ENCODE measurements around the gene LRRK1.
A peak's percentile ranks its signal among the peaks of the same experiment; 100 is the strongest.

LRRK1 gene

GRCh38 chr15:101064795-101065569 lies 145.8 kb downstream of the LRRK1 start:
- H2AFZ ChIP-seq (ENCODE audit: low read length): no peak overlapping the region
- peak overlapping the region; percentile 13 for H2AK5ac ChIP-seq (ENCODE audit: low read depth, low read length)
- H3K4me1 ChIP-seq (ENCODE audit: control insufficient read depth in 2 of 2, insufficient read depth in 1 of 2, low read depth in 1 of 2, low read length in 2 of 2): peaks cover 33 to 42% of the 10 kb centered on the region in 2 donors
- H3K36me3 ChIP-seq (replicated peaks in 1 of 2; ENCODE audit: control insufficient read depth in 2 of 2, insufficient read depth in 2 of 2, low read length in 2 of 2): no peaks in the 10 kb centered on the region
- no peaks in the 10 kb centered on the region for H3K27me3 ChIP-seq (ENCODE audit: control insufficient read depth in 3 of 3, insufficient read depth in 3 of 3, low read depth in 1 of 3, low read length in 3 of 3)
- H2BK5ac ChIP-seq (ENCODE audit: low read length): no peak overlapping the region
- H4K8ac ChIP-seq (ENCODE audit: low read depth, low read length): no peak overlapping the region
- peak overlapping the region; percentile 67 for H4K91ac ChIP-seq (ENCODE audit: low read depth, low read length, poor library complexity)
- peak overlapping the region; percentile 24 for H2BK12ac ChIP-seq (ENCODE audit: low read length)
- H3K4me3 ChIP-seq (ENCODE audit: low read length in 2 of 2): no peak overlapping the region
- WGBS, 2 donors (ENCODE audit: extremely low coverage in 2 of 2, insufficient read length in 2 of 2, insufficient replicate concordance in 1 of 2): no CpG with 5 or more reads among the region's 19 CpGs
- H3K14ac ChIP-seq (ENCODE audit: low read length): peak overlapping the region; percentile 85
- H3K23ac ChIP-seq (ENCODE audit: low read depth, low read length, poor library complexity): peak overlapping the region; percentile 20
- no peak overlapping the region for H3K4ac ChIP-seq (ENCODE audit: low read length)
- no peak for DNase-seq (ENCODE audit: low spot score)
- H3K4me2 ChIP-seq (ENCODE audit: insufficient read depth, low read length, poor library complexity, severe bottlenecking): no peak overlapping the region
- H3K9me3 ChIP-seq (replicated peaks in 1 of 2; ENCODE audit: control insufficient read depth in 2 of 2, insufficient read depth in 1 of 2, low read depth in 1 of 2, low read length in 2 of 2): no peaks in the 10 kb centered on the region
- peak overlapping the region; percentile 38 for H3K9ac ChIP-seq (ENCODE audit: low read depth, low read length, poor library complexity)
- no peaks in the 10 kb centered on the region for H3K79me1 ChIP-seq (ENCODE audit: low read depth, low read length)
- no peak overlapping the region for H3K27ac ChIP-seq (replicated peaks; ENCODE audit: low read length)
- no peak overlapping the region for H2BK120ac ChIP-seq (ENCODE audit: low read depth, low read length)
- peak overlapping the region; percentile 77 for H3K18ac ChIP-seq (ENCODE audit: low read length)
- peak overlapping the region; percentile 44 for H2BK15ac ChIP-seq (ENCODE audit: low read length)

- Histone ChIP-seq H3K4me3 (ENCODE audit: low read length in 2 of 2) (no peak overlapping the region), H3K18ac (ENCODE audit: low read length) (peak overlapping the region; percentile 62), H3K4me2 (ENCODE audit: insufficient read depth, low read length, poor library complexity, severe bottlenecking) (no peak overlapping the region), H3K36me3 (replicated peaks in 1 of 2; ENCODE audit: control insufficient read depth in 2 of 2, insufficient read depth in 2 of 2, low read length in 2 of 2) (no peaks in the 10 kb centered on the region), H2BK5ac (ENCODE audit: low read length) (no peak overlapping the region), H3K9me3 (replicated peaks in 1 of 2; ENCODE audit: control insufficient read depth in 2 of 2, insufficient read depth in 1 of 2, low read depth in 1 of 2, low read length in 2 of 2) (no peaks in the 10 kb centered on the region), H4K8ac (ENCODE audit: low read depth, low read length) (no peak overlapping the region), H3K23ac (ENCODE audit: low read depth, low read length, poor library complexity) (no peak overlapping the region), H3K27me3 (ENCODE audit: control insufficient read depth in 3 of 3, insufficient read depth in 3 of 3, low read depth in 1 of 3, low read length in 3 of 3) (no peaks in the 10 kb centered on the region), H3K4ac (ENCODE audit: low read length) (no peak overlapping the region), H2AFZ (ENCODE audit: low read length) (no peak overlapping the region), H3K79me1 (ENCODE audit: low read depth, low read length) (no peaks in the 10 kb centered on the region), H3K27ac (replicated peaks; ENCODE audit: low read length) (no peak overlapping the region), H4K91ac (ENCODE audit: low read depth, low read length, poor library complexity) (peak overlapping the region; percentile 67), H3K9ac (ENCODE audit: low read depth, low read length, poor library complexity) (peak overlapping the region; percentile 21), H2BK15ac (ENCODE audit: low read length) (peak overlapping the region; percentile 44), H2AK5ac (ENCODE audit: low read depth, low read length) (peak overlapping the region; percentile 13), H2BK120ac (ENCODE audit: low read depth, low read length) (peak overlapping the region; percentile 56), H3K4me1 (ENCODE audit: control insufficient read depth in 2 of 2, insufficient read depth in 1 of 2, low read depth in 1 of 2, low read length in 2 of 2) (peaks cover 39 to 47% of the 10 kb centered on the region in 2 donors), H2BK12ac (ENCODE audit: low read length) (no peak overlapping the region), H3K14ac (ENCODE audit: low read length) (peak overlapping the region; percentile 85)
- DNase-seq (ENCODE audit: low spot score): no peak
- no CpG with 5 or more reads among the region's 28 CpGs for WGBS, 2 donors (ENCODE audit: extremely low coverage in 2 of 2, insufficient read length in 2 of 2, insufficient replicate concordance in 1 of 2)
Measured at GRCh38 chr15:101065570-101066221, 146.5 kb downstream of the LRRK1 start.

DNA sequence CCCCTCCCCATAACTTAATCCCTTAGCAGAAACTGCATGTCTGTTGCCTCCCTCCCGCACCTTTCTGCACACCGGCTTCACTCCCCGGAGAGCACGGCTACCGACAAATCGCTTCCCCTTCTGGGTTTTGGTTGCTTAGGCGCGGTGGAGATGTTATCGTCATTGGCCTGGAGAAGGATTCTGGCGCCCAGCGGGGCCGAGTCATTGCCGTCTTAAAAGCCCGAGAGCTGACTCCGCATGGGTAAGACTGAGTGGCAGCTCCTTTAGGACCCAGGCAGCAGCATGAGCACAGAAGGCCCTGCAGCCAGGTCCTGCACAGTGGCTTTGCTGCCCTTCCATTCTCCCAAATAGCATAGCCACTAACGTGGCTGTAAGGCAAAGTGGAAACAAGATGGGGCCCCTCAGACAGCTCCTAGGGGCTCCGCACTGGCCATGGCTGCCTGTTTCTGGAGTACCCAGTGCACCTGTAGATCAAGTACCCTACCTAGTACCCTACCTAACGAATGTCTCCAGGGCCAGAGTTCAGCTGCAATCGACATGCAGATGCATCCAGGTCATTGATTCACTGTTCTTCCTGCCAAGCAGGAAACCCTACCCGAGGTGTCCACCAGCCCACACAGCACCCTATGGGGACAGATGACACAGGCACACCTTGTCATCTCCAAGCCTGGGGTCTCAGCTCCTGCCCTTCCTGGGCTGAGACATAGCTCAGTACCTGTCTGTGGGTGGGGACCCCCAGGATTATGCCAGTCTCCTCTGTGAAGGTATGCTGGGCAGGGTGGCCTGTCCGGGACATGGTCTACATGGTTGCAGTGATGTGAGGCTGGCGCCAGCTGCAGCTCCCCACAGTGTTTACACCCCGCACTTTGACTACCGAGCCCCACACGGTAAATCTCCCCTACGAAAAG lies 147.6 kb downstream of the LRRK1 start:
- no peak overlapping the region for H2BK12ac ChIP-seq (ENCODE audit: low read length)
- no peak overlapping the region for H3K27ac ChIP-seq (replicated peaks; ENCODE audit: low read length)
- peak overlapping the region; percentile 33 for H4K91ac ChIP-seq (ENCODE audit: low read depth, low read length, poor library complexity)
- H3K79me1 ChIP-seq (ENCODE audit: low read depth, low read length): no peaks in the 10 kb centered on the region
- peak overlapping the region; percentile 58 for H2AK5ac ChIP-seq (ENCODE audit: low read depth, low read length)
- peak overlapping the region; percentile 46 for H3K18ac ChIP-seq (ENCODE audit: low read length)
- H4K8ac ChIP-seq (ENCODE audit: low read depth, low read length): peak overlapping the region; percentile 68
- no peak overlapping the region for H3K4me2 ChIP-seq (ENCODE audit: insufficient read depth, low read length, poor library complexity, severe bottlenecking)
- no CpG with 5 or more reads among the region's 26 CpGs for WGBS, 2 donors (ENCODE audit: extremely low coverage in 2 of 2, insufficient read length in 2 of 2, insufficient replicate concordance in 1 of 2)
- no peak overlapping the region for H3K14ac ChIP-seq (ENCODE audit: low read length)
- peak overlapping the region; percentile 61 for H2BK15ac ChIP-seq (ENCODE audit: low read length)
- H3K9ac ChIP-seq (ENCODE audit: low read depth, low read length, poor library complexity): peak overlapping the region; percentile 1
- no peaks in the 10 kb centered on the region for H3K36me3 ChIP-seq (replicated peaks in 1 of 2; ENCODE audit: control insufficient read depth in 2 of 2, insufficient read depth in 2 of 2, low read length in 2 of 2)
- DNase-seq (ENCODE audit: low spot score): no peak
- H2BK5ac ChIP-seq (ENCODE audit: low read length): no peak overlapping the region
- H3K23ac ChIP-seq (ENCODE audit: low read depth, low read length, poor library complexity): no peak overlapping the region
- H3K4me3 ChIP-seq (ENCODE audit: low read length in 2 of 2): no peak overlapping the region
- no peaks in the 10 kb centered on the region for H3K9me3 ChIP-seq (replicated peaks in 1 of 2; ENCODE audit: control insufficient read depth in 2 of 2, insufficient read depth in 1 of 2, low read depth in 1 of 2, low read length in 2 of 2)
- no peak overlapping the region for H3K4ac ChIP-seq (ENCODE audit: low read length)
- H3K27me3 ChIP-seq (ENCODE audit: control insufficient read depth in 3 of 3, insufficient read depth in 3 of 3, low read depth in 1 of 3, low read length in 3 of 3): no peaks in the 10 kb centered on the region
- peak overlapping the region; percentile 56 for H2BK120ac ChIP-seq (ENCODE audit: low read depth, low read length)
- H2AFZ ChIP-seq (ENCODE audit: low read length): no peak overlapping the region
- H3K4me1 ChIP-seq (ENCODE audit: control insufficient read depth in 2 of 2, insufficient read depth in 1 of 2, low read depth in 1 of 2, low read length in 2 of 2): peaks cover 39 to 47% of the 10 kb centered on the region in 2 donors

All from neuronal stem cell (in vitro differentiated cells).